KMS-11 (cell line): Measurements from ENCODE around the gene DDI2.

Experiments
- H2AFZ ChIP-seq: fragments of 200-600 bp; sonication (generic); 2 replicates; pipeline ENCODE4 v1.6.1; 2016; ENCODE audit warnings: antibody characterized with exemption, mixed run types, low read depth
- H3K27ac ChIP-seq: fragments of 200-600 bp; sonication (generic); 2 replicates; pipeline ENCODE4 v1.6.1; 2016; ENCODE audit warnings: mild to moderate bottlenecking, mixed run types
- H3K27me3 ChIP-seq: fragments of 200-600 bp; sonication (generic); 2 replicates; pipeline ENCODE4 v1.6.1; 2017; ENCODE audit warnings: mild to moderate bottlenecking, low read depth, mixed run types, moderate library complexity; ENCODE audit not compliant: insufficient read depth
- H3K36me3 ChIP-seq: fragments of 200-600 bp; sonication (generic); 2 replicates; pipeline ENCODE4 v1.6.1; 2017; ENCODE audit warnings: mild to moderate bottlenecking, mixed run types; ENCODE audit not compliant: insufficient read depth
- H3K4me1 ChIP-seq: fragments of 200-600 bp; sonication (generic); 2 replicates; pipeline ENCODE4 v1.6.1; 2016; ENCODE audit warnings: mild to moderate bottlenecking, low read depth, mixed run types; ENCODE audit not compliant: poor library complexity, severe bottlenecking
- H3K4me2 ChIP-seq: fragments of 200-600 bp; sonication (generic); 2 replicates; pipeline ENCODE4 v1.7.0; 2016; ENCODE audit warnings: mild to moderate bottlenecking, mixed run types
- H3K4me3 ChIP-seq: fragments of 200-600 bp; sonication (generic); IDR thresholded peaks from 2 replicates; pipeline ENCODE4 v1.6.1; 2017; ENCODE audit warnings: low read depth, low read length, mixed read lengths; ENCODE audit not compliant: insufficient read depth
- H3K79me2 ChIP-seq: fragments of 200-600 bp; sonication (generic); 2 replicates; pipeline ENCODE4 v1.6.1; 2016; ENCODE audit warnings: low read depth, mixed run types; ENCODE audit not compliant: insufficient read depth
- H3K9ac ChIP-seq: fragments of 200-600 bp; sonication (generic); 2 replicates; pipeline ENCODE4 v1.6.1; 2016; ENCODE audit warnings: mild to moderate bottlenecking, mixed run types
- H4K20me1 ChIP-seq: fragments of 200-600 bp; sonication (generic); 2 replicates; pipeline ENCODE4 v1.6.1; 2016; ENCODE audit warnings: mild to moderate bottlenecking, mixed run types; ENCODE audit not compliant: insufficient read depth
- CTCF ChIP-seq: fragments of 200-600 bp; sonication (generic); conservative IDR thresholded peaks from 2 replicates; pipeline ENCODE4 v1.6.1; 2017; ENCODE audit warnings: low read depth, mild to moderate bottlenecking, antibody characterized with exemption, low read length, moderate library complexity, mixed read lengths

Gene DDI2

GRCh38 chr1:15605398-15606383 is 11.6 kb upstream of the DDI2 start:
- TF ChIP-seq CTCF = no peak
- no peak overlapping the region for H3K9ac ChIP-seq
- no peaks in the 10 kb centered on the region for H3K79me2 ChIP-seq
- H3K36me3 ChIP-seq = no peaks in the 10 kb centered on the region
- H4K20me1 ChIP-seq = no peaks in the 10 kb centered on the region
- no peak overlapping the region for H3K4me3 ChIP-seq
- H2AFZ ChIP-seq = no peak overlapping the region
- H3K27ac ChIP-seq = no peak overlapping the region
- H3K4me2 ChIP-seq = no peak overlapping the region
- no peaks in the 10 kb centered on the region for H3K27me3 ChIP-seq
- H3K4me1 ChIP-seq = peaks cover 13% of the 10 kb centered on the region

DNA sequence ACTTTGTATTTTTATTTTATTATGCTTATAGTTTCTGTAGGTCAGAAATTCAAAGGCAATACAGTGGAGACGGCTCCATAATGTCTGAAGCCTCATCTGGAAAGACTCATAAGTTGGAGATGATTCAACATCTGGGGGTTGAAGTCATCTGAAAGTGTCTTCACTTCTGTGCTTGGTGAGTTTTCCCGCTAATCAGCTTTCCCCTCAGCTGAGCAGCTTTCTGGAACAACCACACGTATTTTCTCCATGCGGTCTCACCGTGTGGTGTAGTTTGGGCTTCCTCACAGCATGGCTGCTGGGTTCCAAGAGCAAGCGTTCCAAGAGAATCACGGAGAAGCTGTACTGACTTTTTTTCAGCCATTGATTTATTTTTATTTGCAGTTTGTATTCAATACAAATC is 7.6 kb upstream of the DDI2 start:
- no peaks in the 10 kb centered on the region for H3K36me3 ChIP-seq
- no peak overlapping the region for H3K27ac ChIP-seq
- no peak overlapping the region for H3K4me2 ChIP-seq
- H3K9ac ChIP-seq = no peak overlapping the region
- no peak overlapping the region for H2AFZ ChIP-seq
- no peak overlapping the region for H3K4me3 ChIP-seq
- no peaks in the 10 kb centered on the region for H4K20me1 ChIP-seq
- no peaks in the 10 kb centered on the region for H3K4me1 ChIP-seq
- H3K27me3 ChIP-seq = no peaks in the 10 kb centered on the region
- TF ChIP-seq CTCF = no peak
- no peaks in the 10 kb centered on the region for H3K79me2 ChIP-seq

GRCh38 chr1:15610167-15610566 is 7.1 kb upstream of the DDI2 start:
- H3K9ac ChIP-seq = no peak overlapping the region
- H3K4me2 ChIP-seq = no peak overlapping the region
- H3K79me2 ChIP-seq = no peaks in the 10 kb centered on the region
- H3K36me3 ChIP-seq = no peaks in the 10 kb centered on the region
- TF ChIP-seq CTCF = no peak
- no peaks in the 10 kb centered on the region for H3K27me3 ChIP-seq
- H3K4me1 ChIP-seq = no peaks in the 10 kb centered on the region
- H3K27ac ChIP-seq = no peak overlapping the region
- no peak overlapping the region for H2AFZ ChIP-seq
- H3K4me3 ChIP-seq = no peak overlapping the region
- no peaks in the 10 kb centered on the region for H4K20me1 ChIP-seq

GRCh38 chr1:15616373-15617172 is 685 bp upstream of the DDI2 start:
- peak overlapping the region; percentile 9 for H3K4me3 ChIP-seq
- H3K27ac ChIP-seq = peak overlapping the region; percentile 45
- peaks cover 38% of the 10 kb centered on the region for H3K4me1 ChIP-seq
- peaks cover 41% of the 10 kb centered on the region for H3K79me2 ChIP-seq
- H3K9ac ChIP-seq = peak overlapping the region; percentile 28; the same call in 1 of the 2 replicates
- TF ChIP-seq CTCF = no peak
- peak overlapping the region; percentile 57 for H2AFZ ChIP-seq
- H3K4me2 ChIP-seq = peak overlapping the region; percentile 57
- no peaks in the 10 kb centered on the region for H3K27me3 ChIP-seq
- H3K36me3 ChIP-seq = no peaks in the 10 kb centered on the region
- peaks cover 3% of the 10 kb centered on the region; the same call in 1 of the 2 replicates for H4K20me1 ChIP-seq
